Measurements from ENCODE around the gene GARIN6. TPM values are rescaled to one million over a fixed set of nuclear protein-coding genes. Genes with fewer than 3 reads are reported as not detected.

The GARIN6 gene
- total and polyA plus RNA-seq, 10 of the 15 experiments (the other 5 are each of a cell fraction or from before 2014, with no cell fraction given), result not detected

DNA sequence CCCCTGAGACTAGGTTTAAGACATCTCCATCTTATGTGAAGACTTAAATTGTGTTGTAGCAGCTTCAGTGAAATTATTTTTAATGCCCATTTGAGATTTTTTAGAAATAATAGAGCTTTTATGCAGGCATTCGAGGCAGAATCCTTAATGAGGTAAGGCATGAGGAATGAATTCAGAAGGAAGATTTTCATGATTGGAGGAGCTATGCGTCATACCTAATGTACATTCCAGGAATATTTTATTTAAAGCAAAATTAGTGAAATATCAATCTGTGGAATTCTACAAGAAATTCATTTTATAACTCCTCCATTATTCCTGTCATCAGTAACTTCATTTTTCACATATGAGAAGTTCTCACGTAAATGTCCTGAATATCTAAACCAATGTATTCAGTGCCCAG lies 36.0 kb upstream of the GARIN6 start:
- SMC1A ChIA-PET (ENCODE audit: uncharacterized antibody, unreplicated experiment), result interaction anchor here (0.7 kb wide), 1 partner anchor 98 kb away, joined by 3 read pairs; no protein-coding TSS in a partner anchor
- in situ Hi-C loops (cut with MboI), result loop anchor here (25.0 kb wide), 1 partner anchor 224 kb away; no protein-coding TSS in a partner anchor
- TF ChIP-seq POLR2AphosphoS5 (IDR thresholded peaks at IDR 0.05; ENCODE audit: low read length), result no peak
- TF ChIP-seq FOXM1 (IDR thresholded peaks at IDR 0.05; ENCODE audit: low read depth, low read length), result no peak
- TF ChIP-seq, protein P1, sequence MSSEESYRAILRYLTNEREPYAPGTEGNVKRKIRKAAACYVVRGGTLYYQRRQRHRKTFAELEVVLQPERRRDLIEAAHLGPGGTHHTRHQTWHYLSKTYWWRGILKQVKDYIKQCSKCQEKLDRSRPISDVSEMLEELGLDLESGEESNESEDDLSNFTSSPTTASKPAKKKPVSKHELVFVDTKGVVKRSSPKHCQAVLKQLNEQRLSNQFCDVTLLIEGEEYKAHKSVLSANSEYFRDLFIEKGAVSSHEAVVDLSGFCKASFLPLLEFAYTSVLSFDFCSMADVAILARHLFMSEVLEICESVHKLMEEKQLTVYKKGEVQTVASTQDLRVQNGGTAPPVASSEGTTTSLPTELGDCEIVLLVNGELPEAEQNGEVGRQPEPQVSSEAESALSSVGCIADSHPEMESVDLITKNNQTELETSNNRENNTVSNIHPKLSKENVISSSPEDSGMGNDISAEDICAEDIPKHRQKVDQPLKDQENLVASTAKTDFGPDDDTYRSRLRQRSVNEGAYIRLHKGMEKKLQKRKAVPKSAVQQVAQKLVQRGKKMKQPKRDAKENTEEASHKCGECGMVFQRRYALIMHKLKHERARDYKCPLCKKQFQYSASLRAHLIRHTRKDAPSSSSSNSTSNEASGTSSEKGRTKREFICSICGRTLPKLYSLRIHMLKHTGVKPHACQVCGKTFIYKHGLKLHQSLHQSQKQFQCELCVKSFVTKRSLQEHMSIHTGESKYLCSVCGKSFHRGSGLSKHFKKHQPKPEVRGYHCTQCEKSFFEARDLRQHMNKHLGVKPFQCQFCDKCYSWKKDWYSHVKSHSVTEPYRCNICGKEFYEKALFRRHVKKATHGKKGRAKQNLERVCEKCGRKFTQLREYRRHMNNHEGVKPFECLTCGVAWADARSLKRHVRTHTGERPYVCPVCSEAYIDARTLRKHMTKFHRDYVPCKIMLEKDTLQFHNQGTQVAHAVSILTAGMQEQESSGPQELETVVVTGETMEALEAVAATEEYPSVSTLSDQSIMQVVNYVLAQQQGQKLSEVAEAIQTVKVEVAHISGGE (CRISPR knock-in tag; IDR thresholded peaks at IDR 0.05), result no peak
- TF ChIP-seq IKZF2 (IDR thresholded peaks at IDR 0.05), result no peak
- TF ChIP-seq TCF3 (IDR thresholded peaks at IDR 0.05; ENCODE audit: borderline replicate concordance, insufficient read depth, low read depth, low read length), result no peak
- TF ChIP-seq RCOR1 (conservative IDR thresholded peaks at IDR 0.05; ENCODE audit: low read depth, low read length), result no peak
- TF ChIP-seq, protein P2, sequence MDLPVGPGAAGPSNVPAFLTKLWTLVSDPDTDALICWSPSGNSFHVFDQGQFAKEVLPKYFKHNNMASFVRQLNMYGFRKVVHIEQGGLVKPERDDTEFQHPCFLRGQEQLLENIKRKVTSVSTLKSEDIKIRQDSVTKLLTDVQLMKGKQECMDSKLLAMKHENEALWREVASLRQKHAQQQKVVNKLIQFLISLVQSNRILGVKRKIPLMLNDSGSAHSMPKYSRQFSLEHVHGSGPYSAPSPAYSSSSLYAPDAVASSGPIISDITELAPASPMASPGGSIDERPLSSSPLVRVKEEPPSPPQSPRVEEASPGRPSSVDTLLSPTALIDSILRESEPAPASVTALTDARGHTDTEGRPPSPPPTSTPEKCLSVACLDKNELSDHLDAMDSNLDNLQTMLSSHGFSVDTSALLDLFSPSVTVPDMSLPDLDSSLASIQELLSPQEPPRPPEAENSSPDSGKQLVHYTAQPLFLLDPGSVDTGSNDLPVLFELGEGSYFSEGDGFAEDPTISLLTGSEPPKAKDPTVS (IDR thresholded peaks at IDR 0.05; ENCODE audit: low read depth, low read length), result no peak
- TF ChIP-seq CBFB (IDR thresholded peaks at IDR 0.05; ENCODE audit: low read depth), result no peak

More for the DNA sequence above, 36.0 kb upstream of the GARIN6 start:
- no peaks in the 10 kb centered on the region for H3K36me3 ChIP-seq (ENCODE audit: control insufficient read depth in 2 of 2, insufficient read depth in 2 of 2, low read length in 1 of 2)
- H3K4me2 ChIP-seq (ENCODE audit: control insufficient read depth, insufficient read depth), result no peak overlapping the region
- no peaks in the 10 kb centered on the region for H3K79me2 ChIP-seq (ENCODE audit: control insufficient read depth, insufficient read depth, low read length)
- no TSS peak for BruUV-seq (replicated peaks)
- ChIA-PET CTCF (interaction anchor here (2.4 kb wide), 1 partner anchor 9 kb away, joined by 15 read pairs; no protein-coding TSS in a partner anchor), POLR2A (no interaction called here), RAD21 (ENCODE audit: unreplicated experiment) (interaction anchor here (1.5 kb wide), 1 partner anchor 568 kb away, joined by 3 read pairs; no protein-coding TSS in a partner anchor)
- H3K4me1 ChIP-seq (ENCODE audit: control insufficient read depth, insufficient read depth, low read length), result no peaks in the 10 kb centered on the region
- H2AFZ ChIP-seq (ENCODE audit: control insufficient read depth, low read depth, low read length), result no peak overlapping the region
- no peak overlapping the region for H3K9ac ChIP-seq (ENCODE audit: control insufficient read depth, insufficient read depth, low read length)
- H3K27ac ChIP-seq (ENCODE audit: control insufficient read depth, insufficient read depth), result no peak overlapping the region
- H3K4me3 ChIP-seq, result no peak overlapping the region
- no peaks in the 10 kb centered on the region for H3K27me3 ChIP-seq (replicated peaks in 1 of 2; ENCODE audit: control insufficient read depth in 2 of 2, insufficient read depth in 2 of 2, low read length in 1 of 2)
- H4K20me1 ChIP-seq (ENCODE audit: control insufficient read depth, insufficient read depth), result no peaks in the 10 kb centered on the region
- no peak for FAIRE-seq
- no peak for ATAC-seq
- H3K9me3 ChIP-seq (replicated peaks; ENCODE audit: control insufficient read depth, insufficient read depth, low read length), result no peaks in the 10 kb centered on the region
- WGBS (ENCODE audit: insufficient coverage, insufficient replicate concordance, low lambda C conversion rate, missing lambda C conversion rate), result 52% methylated on average over 3 of the region's 3 CpGs
- DNase-seq (ENCODE audit: low read depth, low spot score), result no peak
- intact Hi-C loops (cut with micrococcal nuclease; ENCODE audit: unreplicated experiment), result no loop called here
